GM12874 (cell line): ENCODE data around the gene SLC44A1.

Experiments
- TF ChIP-seq, protein P1 (sequence below): IDR thresholded peaks from 2 replicates; pipeline ENCODE4 v1.5.1; 2011; ENCODE audit warnings: low read depth, mild to moderate bottlenecking, control low read depth, low read length, moderate library complexity; ENCODE audit not compliant: insufficient read depth

SLC44A1 gene

DNA sequence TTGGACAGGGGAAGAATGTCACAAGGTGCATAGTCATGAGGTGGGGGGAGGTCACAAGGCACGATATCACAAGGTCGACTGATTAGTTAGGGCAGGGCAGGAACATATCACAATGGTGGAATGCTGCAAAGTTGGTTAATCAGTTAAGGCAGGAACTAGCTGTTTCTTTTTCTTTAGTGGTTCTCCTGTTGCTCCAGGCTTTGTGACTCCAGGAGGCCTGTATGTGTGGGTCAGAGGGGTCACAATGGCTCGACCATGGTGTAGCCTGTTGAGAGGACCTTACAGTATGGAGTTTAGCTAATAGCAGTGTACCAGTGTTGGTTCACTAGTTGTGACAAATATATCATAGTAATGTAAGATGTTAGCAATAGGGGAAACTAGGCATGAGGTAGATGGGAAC is 191.0 kb downstream of the SLC44A1 start:
- TF ChIP-seq, protein P1, sequence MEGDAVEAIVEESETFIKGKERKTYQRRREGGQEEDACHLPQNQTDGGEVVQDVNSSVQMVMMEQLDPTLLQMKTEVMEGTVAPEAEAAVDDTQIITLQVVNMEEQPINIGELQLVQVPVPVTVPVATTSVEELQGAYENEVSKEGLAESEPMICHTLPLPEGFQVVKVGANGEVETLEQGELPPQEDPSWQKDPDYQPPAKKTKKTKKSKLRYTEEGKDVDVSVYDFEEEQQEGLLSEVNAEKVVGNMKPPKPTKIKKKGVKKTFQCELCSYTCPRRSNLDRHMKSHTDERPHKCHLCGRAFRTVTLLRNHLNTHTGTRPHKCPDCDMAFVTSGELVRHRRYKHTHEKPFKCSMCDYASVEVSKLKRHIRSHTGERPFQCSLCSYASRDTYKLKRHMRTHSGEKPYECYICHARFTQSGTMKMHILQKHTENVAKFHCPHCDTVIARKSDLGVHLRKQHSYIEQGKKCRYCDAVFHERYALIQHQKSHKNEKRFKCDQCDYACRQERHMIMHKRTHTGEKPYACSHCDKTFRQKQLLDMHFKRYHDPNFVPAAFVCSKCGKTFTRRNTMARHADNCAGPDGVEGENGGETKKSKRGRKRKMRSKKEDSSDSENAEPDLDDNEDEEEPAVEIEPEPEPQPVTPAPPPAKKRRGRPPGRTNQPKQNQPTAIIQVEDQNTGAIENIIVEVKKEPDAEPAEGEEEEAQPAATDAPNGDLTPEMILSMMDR = no peak

DNA sequence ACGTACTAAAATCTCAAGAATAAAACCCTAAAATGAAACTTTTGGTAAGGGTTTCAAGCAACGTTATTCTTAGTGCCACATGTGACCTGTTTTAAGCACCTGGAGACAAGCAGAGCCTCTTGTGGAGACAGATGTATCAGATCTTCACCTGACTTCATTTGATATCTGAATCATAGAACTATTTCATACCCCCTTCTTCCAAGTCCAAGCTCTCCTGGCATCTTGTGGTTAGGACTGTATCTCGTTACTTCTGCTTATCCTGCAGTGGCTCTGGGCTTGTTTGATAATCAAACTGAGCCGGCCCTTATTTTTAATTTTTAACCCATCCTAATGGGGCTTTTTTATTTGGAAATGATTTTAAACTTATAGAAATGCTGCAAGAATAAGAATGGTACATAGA is 192.3 kb downstream of the SLC44A1 start:
- TF ChIP-seq, protein P1 = no peak

DNA sequence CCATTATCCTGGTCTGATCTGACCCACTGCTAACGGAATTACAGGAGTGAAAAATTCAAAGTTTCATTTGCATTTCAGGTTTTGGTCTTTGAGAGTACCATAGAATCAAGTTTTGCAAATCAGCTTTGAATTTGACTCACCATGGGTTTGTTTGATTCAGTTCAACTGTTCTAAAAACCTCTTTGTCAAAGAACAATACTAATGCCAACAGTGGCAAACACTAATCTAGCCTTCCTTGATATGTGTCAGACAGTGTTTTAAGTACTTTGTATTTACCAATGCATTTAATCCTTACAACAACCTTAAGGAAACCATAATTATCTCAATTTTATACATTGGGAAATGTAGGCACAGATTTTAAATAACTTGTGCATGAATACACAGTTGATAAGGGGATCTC is 193.3 kb downstream of the SLC44A1 start:
- TF ChIP-seq, protein P1 = no peak

DNA sequence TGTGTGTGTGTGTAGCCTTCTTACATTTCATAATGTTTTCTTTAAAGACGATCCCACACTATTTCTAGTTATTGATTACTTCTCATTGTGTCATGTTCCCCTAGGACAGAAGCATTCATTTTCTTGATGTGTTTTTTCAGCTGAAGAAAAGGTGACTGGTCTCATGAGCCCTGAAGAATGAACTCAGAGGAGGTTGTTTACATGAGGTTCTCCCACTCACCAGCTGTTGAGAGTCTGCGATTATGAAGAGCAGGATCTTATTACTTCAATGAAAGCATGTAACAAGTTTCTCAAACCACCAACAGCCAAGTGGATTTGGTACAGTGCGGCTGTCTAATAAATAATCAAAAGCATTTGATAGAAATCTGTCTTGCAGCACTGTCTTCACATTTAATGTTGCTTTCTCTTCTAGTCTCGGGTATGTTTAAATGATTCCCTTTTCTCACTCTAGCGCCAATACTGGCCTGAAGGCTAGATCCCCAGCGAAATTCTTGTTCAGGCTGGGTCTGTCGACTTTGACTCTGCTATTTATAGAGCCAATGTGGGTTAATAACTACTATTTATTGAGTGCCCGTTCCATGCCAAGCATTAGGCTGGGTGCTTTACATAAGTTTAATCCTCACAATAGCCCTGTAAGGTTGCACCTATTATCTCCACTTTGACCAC is 193.8 kb downstream of the SLC44A1 start:
- TF ChIP-seq, protein P1 = no peak

DNA sequence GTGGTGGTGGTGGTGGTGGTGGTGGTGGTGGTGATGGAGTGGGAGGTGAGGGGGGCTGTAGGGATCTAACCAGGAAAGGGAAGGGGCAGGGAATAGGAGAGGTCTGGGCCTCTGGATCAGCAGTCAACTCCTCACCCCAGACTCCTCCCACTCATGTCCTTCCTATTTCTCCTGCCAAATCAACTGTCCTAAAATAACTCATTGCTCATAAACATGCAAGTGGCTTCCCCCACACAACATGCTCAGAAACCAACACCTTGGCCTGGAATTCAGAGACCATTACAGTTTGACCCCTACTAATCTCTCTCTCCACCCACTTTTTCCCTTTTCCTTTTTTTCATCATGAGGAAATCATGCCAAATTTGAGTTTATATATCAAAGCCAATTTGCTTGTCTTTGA is 195.0 kb downstream of the SLC44A1 start:
- TF ChIP-seq, protein P1 = no peak

DNA sequence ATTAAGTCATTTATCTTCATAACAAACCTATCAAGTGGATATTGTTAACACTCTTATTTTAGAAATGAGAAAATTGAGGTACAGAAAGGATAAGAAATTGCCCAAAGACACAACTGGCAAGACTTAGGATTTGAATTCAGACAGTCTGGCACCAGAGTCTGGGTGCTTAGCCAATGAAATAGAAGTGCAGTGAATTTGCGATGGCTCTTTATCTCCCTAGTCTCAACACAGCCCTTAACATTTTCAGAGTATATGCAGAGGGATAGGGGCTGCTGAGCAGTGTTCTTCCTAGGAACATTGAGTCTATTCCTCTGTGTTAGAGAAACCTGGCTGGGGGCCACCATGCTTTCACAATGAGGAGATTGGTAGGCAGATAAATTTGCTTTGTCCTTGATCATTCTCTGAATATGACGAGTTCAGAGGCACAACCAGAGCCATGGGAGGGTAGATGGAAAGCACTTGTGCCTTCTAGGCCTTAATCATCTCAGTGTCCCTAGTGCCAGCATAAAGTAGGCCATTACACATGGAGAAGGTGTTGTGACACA is 197.2 kb downstream of the SLC44A1 start:
- TF ChIP-seq, protein P1 = no peak

DNA sequence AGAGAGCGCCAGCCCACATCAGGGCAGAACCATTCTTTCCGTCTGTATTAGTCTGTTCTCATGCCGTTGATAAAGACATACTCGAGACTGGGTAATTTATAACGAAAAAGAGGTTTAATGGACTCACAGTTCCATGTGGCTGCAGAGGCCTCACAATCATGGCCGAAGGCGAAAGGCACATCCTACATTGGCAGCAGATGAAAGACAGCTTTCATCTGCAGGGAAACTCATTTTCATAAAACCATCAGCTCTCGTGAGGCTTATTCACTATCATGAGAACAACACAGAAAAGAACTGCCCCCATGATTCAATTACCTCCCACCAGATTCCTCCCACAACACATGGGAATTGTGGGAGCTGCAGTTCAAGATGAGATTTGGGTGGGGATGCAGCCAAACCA is 198.7 kb downstream of the SLC44A1 start:
- TF ChIP-seq, protein P1 = no peak
